ENCODE results near the gene FOXP1. TPM values are rescaled to one million over a fixed set of nuclear protein-coding genes. Genes with fewer than 3 reads are reported as not detected.

The FOXP1 gene
- total and polyA plus RNA-seq, 2 of the 13 experiments (the other 11 are each of a cell fraction or from before 2014, with no cell fraction given): 40.4 to 59.0 TPM

DNA sequence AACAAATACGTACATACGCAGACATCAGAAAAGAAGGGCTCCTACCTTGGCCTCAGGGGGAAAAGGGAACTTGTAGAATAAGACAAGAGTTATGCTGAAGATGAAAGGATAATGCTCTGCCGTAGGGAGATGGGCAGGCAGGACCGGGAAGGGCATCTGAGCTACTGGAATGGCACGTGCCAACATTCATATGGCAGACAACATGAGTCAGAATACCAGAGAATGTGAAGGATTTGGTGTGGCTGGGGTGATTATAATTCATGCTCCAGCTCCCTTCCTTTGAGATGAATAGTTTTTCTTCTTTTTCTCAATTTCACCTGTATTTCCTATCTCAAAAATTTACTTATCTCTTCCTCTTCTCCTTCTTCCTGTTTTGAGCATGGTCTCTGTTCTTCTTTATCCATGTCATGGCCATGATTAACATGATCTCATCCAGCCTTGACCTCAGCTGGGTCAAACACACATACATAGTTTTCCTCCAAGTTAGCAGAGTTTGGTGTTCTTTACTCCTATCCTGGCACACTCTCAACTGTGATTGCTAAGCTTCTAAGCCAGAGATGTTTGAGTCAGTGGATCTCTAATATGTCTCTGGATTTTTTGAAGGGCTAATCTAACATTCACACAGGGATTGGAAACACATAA, 507.0 kb downstream of the FOXP1 start:
- Histone ChIP-seq H4K20me1 (ENCODE audit: insufficient read depth, low read length) (no peaks in the 10 kb centered on the region), H3K4me1 (ENCODE audit: insufficient read depth, low read length) (peaks cover 21% of the 10 kb centered on the region), H3K4me3 (replicated peaks in 1 of 3; ENCODE audit: insufficient read depth in 1 of 3, low read depth in 2 of 3, low read length in 3 of 3) (no peak overlapping the region), H3K9me3 (ENCODE audit: low read length) (no peaks in the 10 kb centered on the region), H3K36me3 (replicated peaks in 1 of 2; ENCODE audit: control insufficient read depth in 1 of 2, insufficient read depth in 2 of 2, low read length in 2 of 2) (no peaks in the 10 kb centered on the region), H3K79me2 (ENCODE audit: insufficient read depth, low read length) (peaks cover 2% of the 10 kb centered on the region), H2AFZ (ENCODE audit: low read length) (no peak overlapping the region), H3K27ac (ENCODE audit: extremely low read length, insufficient read depth, low read length) (no peak overlapping the region), H3K27me3 (ENCODE audit: control insufficient read depth in 1 of 2, insufficient read depth in 2 of 2, low read length in 2 of 2) (no peaks in the 10 kb centered on the region), H3K4me2 (ENCODE audit: low read depth, low read length) (no peak overlapping the region), H3K9ac (ENCODE audit: insufficient read depth, low read depth, low read length) (no peak overlapping the region)
- ChIA-PET POLR2A (interaction anchor here (1.0 to 1.4 kb wide), 6 partner anchors 8 to 65 kb away, joined by 3 to 5 read pairs (median 4); no protein-coding TSS in a partner anchor), CTCF (ENCODE audit: low intra/inter-chr PET ratio, low total read pairs) (no interaction called here)
- in situ Hi-C loops (cut with HindIII; ENCODE audit: extremely low pct_ligation_motif_present, low pct_unique_long_range_greater_than_20kb): no loop called here
- over 99% methylated on average over 5 of the region's 5 CpGs for WGBS (ENCODE audit: low lambda C conversion rate)
- BruUV-seq (replicated peaks): no TSS peak
- DNase-seq (ENCODE audit: low spot score) (peak; percentile 41), FAIRE-seq (no peak), ATAC-seq (no peak; the same call in 2 of the 3 replicates)
- intact Hi-C loops (cut with micrococcal nuclease; ENCODE audit: unreplicated experiment): no loop called here
- peak; percentile 45; the same call in 1 of the 2 replicates for TF ChIP-seq NR2F6 (IDR thresholded peaks at IDR 0.05)
- TF ChIP-seq NR2F6 (CRISPR knock-in tag; IDR thresholded peaks at IDR 0.05): peak; percentile 65
- TF ChIP-seq, protein P1, sequence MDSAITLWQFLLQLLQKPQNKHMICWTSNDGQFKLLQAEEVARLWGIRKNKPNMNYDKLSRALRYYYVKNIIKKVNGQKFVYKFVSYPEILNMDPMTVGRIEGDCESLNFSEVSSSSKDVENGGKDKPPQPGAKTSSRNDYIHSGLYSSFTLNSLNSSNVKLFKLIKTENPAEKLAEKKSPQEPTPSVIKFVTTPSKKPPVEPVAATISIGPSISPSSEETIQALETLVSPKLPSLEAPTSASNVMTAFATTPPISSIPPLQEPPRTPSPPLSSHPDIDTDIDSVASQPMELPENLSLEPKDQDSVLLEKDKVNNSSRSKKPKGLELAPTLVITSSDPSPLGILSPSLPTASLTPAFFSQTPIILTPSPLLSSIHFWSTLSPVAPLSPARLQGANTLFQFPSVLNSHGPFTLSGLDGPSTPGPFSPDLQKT (CRISPR knock-in tag; IDR thresholded peaks at IDR 0.05; ENCODE audit: borderline replicate concordance): no peak
- TF ChIP-seq, protein P2, sequence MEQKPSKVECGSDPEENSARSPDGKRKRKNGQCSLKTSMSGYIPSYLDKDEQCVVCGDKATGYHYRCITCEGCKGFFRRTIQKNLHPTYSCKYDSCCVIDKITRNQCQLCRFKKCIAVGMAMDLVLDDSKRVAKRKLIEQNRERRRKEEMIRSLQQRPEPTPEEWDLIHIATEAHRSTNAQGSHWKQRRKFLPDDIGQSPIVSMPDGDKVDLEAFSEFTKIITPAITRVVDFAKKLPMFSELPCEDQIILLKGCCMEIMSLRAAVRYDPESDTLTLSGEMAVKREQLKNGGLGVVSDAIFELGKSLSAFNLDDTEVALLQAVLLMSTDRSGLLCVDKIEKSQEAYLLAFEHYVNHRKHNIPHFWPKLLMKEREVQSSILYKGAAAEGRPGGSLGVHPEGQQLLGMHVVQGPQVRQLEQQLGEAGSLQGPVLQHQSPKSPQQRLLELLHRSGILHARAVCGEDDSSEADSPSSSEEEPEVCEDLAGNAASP (CRISPR knock-in tag; IDR thresholded peaks at IDR 0.05; ENCODE audit: borderline replicate concordance): 0 out of 2 replicates have a peak, but pooled peaks have one; percentile 33
- TF ChIP-seq, protein P3, sequence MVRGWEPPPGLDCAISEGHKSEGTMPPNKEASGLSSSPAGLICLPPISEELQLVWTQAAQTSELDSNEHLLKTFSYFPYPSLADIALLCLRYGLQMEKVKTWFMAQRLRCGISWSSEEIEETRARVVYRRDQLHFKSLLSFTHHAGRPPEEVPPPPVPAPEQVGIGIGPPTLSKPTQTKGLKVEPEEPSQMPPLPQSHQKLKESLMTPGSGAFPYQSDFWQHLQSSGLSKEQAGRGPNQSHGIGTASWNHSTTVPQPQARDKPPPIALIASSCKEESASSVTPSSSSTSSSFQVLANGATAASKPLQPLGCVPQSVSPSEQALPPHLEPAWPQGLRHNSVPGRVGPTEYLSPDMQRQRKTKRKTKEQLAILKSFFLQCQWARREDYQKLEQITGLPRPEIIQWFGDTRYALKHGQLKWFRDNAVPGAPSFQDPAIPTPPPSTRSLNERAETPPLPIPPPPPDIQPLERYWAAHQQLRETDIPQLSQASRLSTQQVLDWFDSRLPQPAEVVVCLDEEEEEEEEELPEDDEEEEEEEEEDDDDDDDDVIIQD (CRISPR knock-in tag; IDR thresholded peaks at IDR 0.05; ENCODE audit: low read depth): 0 out of 2 replicates have a peak, but pooled peaks have one; percentile 38
- no peak for TF ChIP-seq AHR (CRISPR knock-in tag; IDR thresholded peaks at IDR 0.05)
- 0 out of 2 replicates have a peak, but pooled peaks have one; percentile 10 for TF ChIP-seq ZNF644 (CRISPR knock-in tag; IDR thresholded peaks at IDR 0.05; ENCODE audit: low read depth)
- no peak for TF ChIP-seq NRL (CRISPR knock-in tag; IDR thresholded peaks at IDR 0.05; ENCODE audit: borderline replicate concordance)
- TF ChIP-seq NR2F1 (CRISPR knock-in tag; IDR thresholded peaks at IDR 0.05): peak; percentile 68 to 72; a peak in 3 of 4 replicates
- TF ChIP-seq SPEN (CRISPR knock-in tag; IDR thresholded peaks at IDR 0.05; ENCODE audit: low read depth): no peak
- no peak for TF ChIP-seq ZFAT (CRISPR knock-in tag; conservative IDR thresholded peaks at IDR 0.05)
- TF ChIP-seq, protein P4, sequence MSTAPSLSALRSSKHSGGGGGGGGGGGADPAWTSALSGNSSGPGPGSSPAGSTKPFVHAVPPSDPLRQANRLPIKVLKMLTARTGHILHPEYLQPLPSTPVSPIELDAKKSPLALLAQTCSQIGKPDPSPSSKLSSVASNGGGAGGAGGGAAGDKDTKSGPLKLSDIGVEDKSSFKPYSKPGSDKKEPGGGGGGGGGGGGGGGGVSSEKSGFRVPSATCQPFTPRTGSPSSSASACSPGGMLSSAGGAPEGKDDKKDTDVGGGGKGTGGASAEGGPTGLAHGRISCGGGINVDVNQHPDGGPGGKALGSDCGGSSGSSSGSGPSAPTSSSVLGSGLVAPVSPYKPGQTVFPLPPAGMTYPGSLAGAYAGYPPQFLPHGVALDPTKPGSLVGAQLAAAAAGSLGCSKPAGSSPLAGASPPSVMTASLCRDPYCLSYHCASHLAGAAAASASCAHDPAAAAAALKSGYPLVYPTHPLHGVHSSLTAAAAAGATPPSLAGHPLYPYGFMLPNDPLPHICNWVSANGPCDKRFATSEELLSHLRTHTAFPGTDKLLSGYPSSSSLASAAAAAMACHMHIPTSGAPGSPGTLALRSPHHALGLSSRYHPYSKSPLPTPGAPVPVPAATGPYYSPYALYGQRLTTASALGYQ (CRISPR knock-in tag; IDR thresholded peaks at IDR 0.05): no peak
- TF ChIP-seq SYNCRIP (IDR thresholded peaks at IDR 0.05; ENCODE audit: insufficient read depth, low read depth, low read length): no peak
- no peak for TF ChIP-seq MLLT10 (CRISPR knock-in tag; IDR thresholded peaks at IDR 0.05)
- TF ChIP-seq ZNF331 (CRISPR knock-in tag; IDR thresholded peaks at IDR 0.05): no peak
- no peak for TF ChIP-seq SP2 (CRISPR knock-in tag; IDR thresholded peaks at IDR 0.05)
- TF ChIP-seq JARID2 (CRISPR knock-in tag; IDR thresholded peaks at IDR 0.05; ENCODE audit: insufficient replicate concordance): no peak
- no peak for TF ChIP-seq ZNF7 (CRISPR knock-in tag; IDR thresholded peaks at IDR 0.05)
